HepG2 (cell line): ENCODE results near the gene EPB41L2. TPM values are rescaled to one million over a fixed set of nuclear protein-coding genes. Genes with fewer than 3 reads are reported as not detected.

Source experiments
- GLI4 ChIP-seq: sonication (generic); formaldehyde crosslinking; IDR thresholded peaks from 2 replicates; pipeline ENCODE4 v1.5.1; 2020; ENCODE audit warnings: missing genetic modification reagents, mild to moderate bottlenecking, moderate library complexity, borderline replicate concordance
- HMGA1 ChIP-seq: sonication (generic); formaldehyde crosslinking; conservative IDR thresholded peaks from 2 replicates; pipeline ENCODE4 v1.4.0; 2020; ENCODE audit warnings: missing genetic modification reagents
- MATR3 ChIP-seq: sonication (generic); formaldehyde crosslinking; IDR thresholded peaks from 2 replicates; pipeline ENCODE4 v1.4.0; 2020; ENCODE audit warnings: missing genetic modification reagents
- NR2F6 ChIP-seq, 2 experiments: IDR thresholded peaks; 2 replicates each; pipeline ENCODE4 v1.6.1; 2016; ENCODE audit warnings: antibody characterized with exemption in 1 of 2, mild to moderate bottlenecking in 1 of 2
- RBM39 ChIP-seq: fragments of 200-400 bp; formaldehyde crosslinking; IDR thresholded peaks from one replicate; pipeline ENCODE4 v1.6.1; 2018; ENCODE audit warnings: antibody characterized with exemption, mild to moderate bottlenecking, low read depth, low read length; ENCODE audit not compliant: poor library complexity, severe bottlenecking
- SIN3A ChIP-seq: IDR thresholded peaks from 2 replicates; pipeline ENCODE4 v1.6.1; 2011; ENCODE audit warnings: low read depth, mild to moderate bottlenecking, control low read depth, low read length, borderline replicate concordance
- SIX1 ChIP-seq: sonication (generic); formaldehyde crosslinking; IDR thresholded peaks from 2 replicates; pipeline ENCODE4 v1.4.0; 2020; ENCODE audit warnings: missing genetic modification reagents, borderline replicate concordance
- SNRNP70 ChIP-seq: fragments of 200-400 bp; formaldehyde crosslinking; IDR thresholded peaks from 2 replicates; pipeline ENCODE4 v1.6.1; 2017; ENCODE audit warnings: mild to moderate bottlenecking, low read depth, low read length, moderate library complexity
- TBP ChIP-seq: sonication (generic); formaldehyde crosslinking; IDR thresholded peaks from 2 replicates; pipeline ENCODE4 v1.5.0; 2020; ENCODE audit warnings: missing genetic modification reagents
- ZBTB1 ChIP-seq: sonication (generic); formaldehyde crosslinking; IDR thresholded peaks from 2 replicates; pipeline ENCODE4 v1.4.0; 2020; ENCODE audit warnings: missing genetic modification reagents, borderline replicate concordance
- ZNF34 ChIP-seq: sonication (generic); formaldehyde crosslinking; IDR thresholded peaks from 2 replicates; pipeline ENCODE4 v1.4.0; 2020; ENCODE audit warnings: mild to moderate bottlenecking, missing genetic modification reagents, borderline replicate concordance
- ZSCAN12 ChIP-seq: sonication (generic); formaldehyde crosslinking; IDR thresholded peaks from 2 replicates; pipeline ENCODE4 v1.9.0; 2021; ENCODE audit warnings: mild to moderate bottlenecking, missing genetic modification reagents
- polyA plus RNA-seq, 8 experiments: library from polyadenylated mRNA; depleted of rRNA in 3 of 8; stranded (reverse) in 7 of 8; unstranded in 1 of 8; fragments of >200 nt; fragmentation: Illumina TruSeq in 4 of 8; extraction: Trizol in 4 of 8; gene quantifications; 2 replicates each; pipeline versions ENCODE4 v1.2.1 to v1.2.3, GENCODE V29; 2011 to 2016; ENCODE audit warnings: low read depth in 4 of 8, missing spikeins in 1 of 8, mixed read lengths in 1 of 8; ENCODE audit not compliant: insufficient read depth in 1 of 8
- total RNA-seq, 5 experiments: library from RNA; depleted of rRNA; stranded (reverse); fragments of >200 nt; fragmentation: Illumina TruSeq; extraction: Trizol; gene quantifications; 2 replicates each; pipeline ENCODE4 v1.2.3, GENCODE V29; 2016; ENCODE audit warnings: low read depth in 1 of 5
- TF ChIP-seq, protein P1 (sequence below): IDR thresholded peaks from 2 replicates; pipeline ENCODE4 v1.6.1; 2016
- TF ChIP-seq, protein P2 (sequence below): sonication (generic); formaldehyde crosslinking; IDR thresholded peaks from 2 replicates; pipeline ENCODE4 v1.8.1; 2022; ENCODE audit warnings: mild to moderate bottlenecking, missing genetic modification reagents
- TF ChIP-seq, protein P3 (sequence below): sonication (generic); formaldehyde crosslinking; IDR thresholded peaks from 2 replicates; pipeline ENCODE4 v1.8.1; 2023; ENCODE audit warnings: mild to moderate bottlenecking, missing genetic modification reagents
- TF ChIP-seq, protein P4 (sequence below): sonication (generic); formaldehyde crosslinking; IDR thresholded peaks from 2 replicates; pipeline ENCODE4 v1.4.0; 2020; ENCODE audit warnings: missing genetic modification reagents
- TF ChIP-seq, protein P5 (sequence below): sonication (generic); formaldehyde crosslinking; IDR thresholded peaks from 2 replicates; pipeline ENCODE4 v1.4.0; 2020; ENCODE audit warnings: missing genetic modification reagents

The EPB41L2 gene
- total and polyA plus RNA-seq, 2 of the 13 experiments (the other 11 are each of a cell fraction or from before 2014, with no cell fraction given): 41.7 to 56.4 TPM

DNA sequence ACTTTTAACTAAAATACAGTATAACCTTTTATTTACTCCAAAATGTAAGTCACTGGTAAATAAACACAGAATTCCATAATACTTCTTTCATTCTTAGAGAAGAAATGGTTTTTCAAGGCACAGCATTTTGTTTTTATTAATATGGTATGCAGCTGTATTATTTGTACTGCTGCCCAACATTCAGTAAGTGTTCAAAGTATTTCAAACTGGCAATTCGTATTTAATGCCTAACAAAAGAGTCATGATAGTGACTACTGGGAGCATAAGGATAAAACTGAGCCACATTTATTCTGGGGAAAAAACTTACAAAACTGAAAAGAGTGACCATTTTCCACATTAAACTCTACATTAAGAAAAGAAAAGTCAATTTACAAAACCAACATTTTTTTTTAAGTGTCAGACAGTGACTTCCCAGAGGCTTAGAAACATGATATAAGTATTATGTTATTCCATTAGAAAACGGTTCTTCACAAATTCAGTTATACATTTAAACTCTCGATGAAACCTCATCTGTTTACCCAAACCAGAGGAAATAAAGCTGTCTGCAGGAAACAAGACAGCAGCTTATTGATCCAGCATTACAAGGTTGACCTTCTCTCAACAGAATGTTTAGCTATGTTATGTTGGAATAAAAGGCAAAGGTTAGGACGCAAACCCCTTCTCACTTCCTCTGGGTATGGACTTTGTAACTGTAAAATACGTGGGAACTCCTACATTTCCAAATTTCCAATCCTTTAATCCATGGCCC lies 24.3 kb downstream of the EPB41L2 start (continued):
- TF ChIP-seq, protein P1, sequence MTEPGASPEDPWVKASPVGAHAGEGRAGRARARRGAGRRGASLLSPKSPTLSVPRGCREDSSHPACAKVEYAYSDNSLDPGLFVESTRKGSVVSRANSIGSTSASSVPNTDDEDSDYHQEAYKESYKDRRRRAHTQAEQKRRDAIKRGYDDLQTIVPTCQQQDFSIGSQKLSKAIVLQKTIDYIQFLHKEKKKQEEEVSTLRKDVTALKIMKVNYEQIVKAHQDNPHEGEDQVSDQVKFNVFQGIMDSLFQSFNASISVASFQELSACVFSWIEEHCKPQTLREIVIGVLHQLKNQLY (CRISPR knock-in tag): peak; percentile 88
- TF ChIP-seq NR2F6 (IDR thresholded peaks at IDR 0.05): peak; percentile 97
- TF ChIP-seq NR2F6 (CRISPR knock-in tag; IDR thresholded peaks at IDR 0.05): peak; percentile 98
- TF ChIP-seq ZSCAN12 (CRISPR knock-in tag): no peak
- TF ChIP-seq MATR3 (CRISPR knock-in tag): no peak
- no peak for TF ChIP-seq GLI4 (CRISPR knock-in tag)
- TF ChIP-seq TBP: no peak
- no peak for TF ChIP-seq ZNF34 (CRISPR knock-in tag)
- no peak for TF ChIP-seq SIN3A
- TF ChIP-seq, protein P2, sequence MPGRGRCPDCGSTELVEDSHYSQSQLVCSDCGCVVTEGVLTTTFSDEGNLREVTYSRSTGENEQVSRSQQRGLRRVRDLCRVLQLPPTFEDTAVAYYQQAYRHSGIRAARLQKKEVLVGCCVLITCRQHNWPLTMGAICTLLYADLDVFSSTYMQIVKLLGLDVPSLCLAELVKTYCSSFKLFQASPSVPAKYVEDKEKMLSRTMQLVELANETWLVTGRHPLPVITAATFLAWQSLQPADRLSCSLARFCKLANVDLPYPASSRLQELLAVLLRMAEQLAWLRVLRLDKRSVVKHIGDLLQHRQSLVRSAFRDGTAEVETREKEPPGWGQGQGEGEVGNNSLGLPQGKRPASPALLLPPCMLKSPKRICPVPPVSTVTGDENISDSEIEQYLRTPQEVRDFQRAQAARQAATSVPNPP (CRISPR knock-in tag): 0 out of 2 replicates have a peak, but pooled peaks have one; percentile 36
- no peak for TF ChIP-seq SNRNP70
- TF ChIP-seq, protein P3, sequence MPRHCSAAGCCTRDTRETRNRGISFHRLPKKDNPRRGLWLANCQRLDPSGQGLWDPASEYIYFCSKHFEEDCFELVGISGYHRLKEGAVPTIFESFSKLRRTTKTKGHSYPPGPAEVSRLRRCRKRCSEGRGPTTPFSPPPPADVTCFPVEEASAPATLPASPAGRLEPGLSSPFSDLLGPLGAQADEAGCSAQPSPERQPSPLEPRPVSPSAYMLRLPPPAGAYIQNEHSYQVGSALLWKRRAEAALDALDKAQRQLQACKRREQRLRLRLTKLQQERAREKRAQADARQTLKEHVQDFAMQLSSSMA (CRISPR knock-in tag): no peak
- no peak for TF ChIP-seq HMGA1 (CRISPR knock-in tag)
- TF ChIP-seq SIX1 (CRISPR knock-in tag): peak; percentile 97
- no peak for TF ChIP-seq ZBTB1 (CRISPR knock-in tag)
- no peak for TF ChIP-seq RBM39
- TF ChIP-seq, protein P4, sequence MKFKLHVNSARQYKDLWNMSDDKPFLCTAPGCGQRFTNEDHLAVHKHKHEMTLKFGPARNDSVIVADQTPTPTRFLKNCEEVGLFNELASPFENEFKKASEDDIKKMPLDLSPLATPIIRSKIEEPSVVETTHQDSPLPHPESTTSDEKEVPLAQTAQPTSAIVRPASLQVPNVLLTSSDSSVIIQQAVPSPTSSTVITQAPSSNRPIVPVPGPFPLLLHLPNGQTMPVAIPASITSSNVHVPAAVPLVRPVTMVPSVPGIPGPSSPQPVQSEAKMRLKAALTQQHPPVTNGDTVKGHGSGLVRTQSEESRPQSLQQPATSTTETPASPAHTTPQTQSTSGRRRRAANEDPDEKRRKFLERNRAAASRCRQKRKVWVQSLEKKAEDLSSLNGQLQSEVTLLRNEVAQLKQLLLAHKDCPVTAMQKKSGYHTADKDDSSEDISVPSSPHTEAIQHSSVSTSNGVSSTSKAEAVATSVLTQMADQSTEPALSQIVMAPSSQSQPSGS (CRISPR knock-in tag): peak; percentile 89
- TF ChIP-seq, protein P5, sequence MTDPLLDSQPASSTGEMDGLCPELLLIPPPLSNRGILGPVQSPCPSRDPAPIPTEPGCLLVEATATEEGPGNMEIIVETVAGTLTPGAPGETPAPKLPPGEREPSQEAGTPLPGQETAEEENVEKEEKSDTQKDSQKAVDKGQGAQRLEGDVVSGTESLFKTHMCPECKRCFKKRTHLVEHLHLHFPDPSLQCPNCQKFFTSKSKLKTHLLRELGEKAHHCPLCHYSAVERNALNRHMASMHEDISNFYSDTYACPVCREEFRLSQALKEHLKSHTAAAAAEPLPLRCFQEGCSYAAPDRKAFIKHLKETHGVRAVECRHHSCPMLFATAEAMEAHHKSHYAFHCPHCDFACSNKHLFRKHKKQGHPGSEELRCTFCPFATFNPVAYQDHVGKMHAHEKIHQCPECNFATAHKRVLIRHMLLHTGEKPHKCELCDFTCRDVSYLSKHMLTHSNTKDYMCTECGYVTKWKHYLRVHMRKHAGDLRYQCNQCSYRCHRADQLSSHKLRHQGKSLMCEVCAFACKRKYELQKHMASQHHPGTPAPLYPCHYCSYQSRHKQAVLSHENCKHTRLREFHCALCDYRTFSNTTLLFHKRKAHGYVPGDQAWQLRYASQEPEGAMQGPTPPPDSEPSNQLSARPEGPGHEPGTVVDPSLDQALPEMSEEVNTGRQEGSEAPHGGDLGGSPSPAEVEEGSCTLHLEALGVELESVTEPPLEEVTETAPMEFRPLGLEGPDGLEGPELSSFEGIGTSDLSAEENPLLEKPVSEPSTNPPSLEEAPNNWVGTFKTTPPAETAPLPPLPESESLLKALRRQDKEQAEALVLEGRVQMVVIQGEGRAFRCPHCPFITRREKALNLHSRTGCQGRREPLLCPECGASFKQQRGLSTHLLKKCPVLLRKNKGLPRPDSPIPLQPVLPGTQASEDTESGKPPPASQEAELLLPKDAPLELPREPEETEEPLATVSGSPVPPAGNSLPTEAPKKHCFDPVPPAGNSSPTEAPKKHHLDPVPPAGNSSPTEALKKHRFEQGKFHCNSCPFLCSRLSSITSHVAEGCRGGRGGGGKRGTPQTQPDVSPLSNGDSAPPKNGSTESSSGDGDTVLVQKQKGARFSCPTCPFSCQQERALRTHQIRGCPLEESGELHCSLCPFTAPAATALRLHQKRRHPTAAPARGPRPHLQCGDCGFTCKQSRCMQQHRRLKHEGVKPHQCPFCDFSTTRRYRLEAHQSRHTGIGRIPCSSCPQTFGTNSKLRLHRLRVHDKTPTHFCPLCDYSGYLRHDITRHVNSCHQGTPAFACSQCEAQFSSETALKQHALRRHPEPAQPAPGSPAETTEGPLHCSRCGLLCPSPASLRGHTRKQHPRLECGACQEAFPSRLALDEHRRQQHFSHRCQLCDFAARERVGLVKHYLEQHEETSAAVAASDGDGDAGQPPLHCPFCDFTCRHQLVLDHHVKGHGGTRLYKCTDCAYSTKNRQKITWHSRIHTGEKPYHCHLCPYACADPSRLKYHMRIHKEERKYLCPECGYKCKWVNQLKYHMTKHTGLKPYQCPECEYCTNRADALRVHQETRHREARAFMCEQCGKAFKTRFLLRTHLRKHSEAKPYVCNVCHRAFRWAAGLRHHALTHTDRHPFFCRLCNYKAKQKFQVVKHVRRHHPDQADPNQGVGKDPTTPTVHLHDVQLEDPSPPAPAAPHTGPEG: peak; percentile 57; the same call in 1 of the 2 replicates
